GM18858 (cell line): ENCODE data around the gene ASB6.

Experiments
- ATAC-seq: cut with Tn5 transposase; IDR thresholded peaks from one replicate; pipeline ENCODE4 v1.9.1; 2021; ENCODE audit not compliant: unreplicated experiment

ASB6 gene

GRCh38 chr9:129587487-129588262 lies 54.3 kb downstream of the ASB6 start:
- no peak for ATAC-seq

- no peak for ATAC-seq
Measured at GRCh38 chr9:129586685-129587084, 55.3 kb downstream of the ASB6 start.

- ATAC-seq: no peak
Measured at GRCh38 chr9:129586245-129586644, 55.7 kb downstream of the ASB6 start.

GRCh38 chr9:129585352-129585751 lies 56.6 kb downstream of the ASB6 start:
- ATAC-seq: no peak
